ENCODE measurements around the gene ZNF546. TPM values are rescaled to one million over a fixed set of nuclear protein-coding genes. Genes with fewer than 3 reads are reported as not detected.
A peak's percentile ranks its signal among the peaks of the same experiment; 100 is the strongest.

Gene ZNF546
- total and polyA plus RNA-seq, 7 donors: 1.0 to 9.2 (median 4.3) TPM

DNA sequence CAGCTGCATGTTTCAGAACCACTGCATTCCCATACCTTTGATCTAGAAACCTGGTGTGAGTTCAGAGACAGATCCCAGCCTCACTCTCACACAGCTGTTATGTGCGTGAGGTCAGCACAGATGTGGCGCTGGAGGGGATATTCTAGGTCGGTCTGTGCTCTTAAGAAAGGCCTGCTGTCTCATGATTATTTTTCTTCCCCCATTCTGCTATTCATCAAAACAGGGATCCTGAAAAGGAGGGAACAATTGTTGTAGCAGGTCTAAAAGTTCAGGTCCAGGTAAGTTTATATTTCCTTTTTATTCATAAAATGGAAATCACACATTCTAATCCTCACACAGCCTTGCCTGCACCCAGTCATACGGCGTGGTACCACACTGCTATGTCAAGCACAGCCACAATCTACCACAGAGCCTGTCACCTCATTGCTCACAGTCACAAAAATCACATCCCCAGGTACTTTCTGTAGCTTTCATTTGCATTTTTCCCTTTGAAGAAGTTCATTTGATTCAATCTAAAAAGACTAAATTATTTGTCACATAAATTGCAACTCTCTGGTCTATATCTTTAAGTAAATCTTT is 867 bp downstream of the ZNF546 start:
- H3K9me3 ChIP-seq: no peaks in the 10 kb centered on the region
- H3K4me1 ChIP-seq: peaks cover 18% of the 10 kb centered on the region
- WGBS, 3 donors: 55 to 70% (median 66%) methylated on average over 5 of the region's 5 CpGs
- H3K27me3 ChIP-seq (ENCODE audit: insufficient read depth in 3 of 3, low read length in 2 of 3): no peaks in the 10 kb centered on the region
- DNase-seq (no peak), ATAC-seq (peak in 1 of 4 donors; percentile 14)
- H3K4me3 ChIP-seq: peak overlapping the region; percentile 96
- H3K36me3 ChIP-seq (ENCODE audit: insufficient read depth in 1 of 2, low read depth in 1 of 2): peaks cover 0 to 35% of the 10 kb centered on the region in 2 donors
- H3K27ac ChIP-seq: peak overlapping the region; percentile 86
- intact Hi-C loops (cut with DNase I): loop anchor here in 1 of 2 donors (2.0 kb wide), 1 partner anchor 27 kb away; the partner anchor contains the start of gene PSMC4
- TF ChIP-seq, protein P1, sequence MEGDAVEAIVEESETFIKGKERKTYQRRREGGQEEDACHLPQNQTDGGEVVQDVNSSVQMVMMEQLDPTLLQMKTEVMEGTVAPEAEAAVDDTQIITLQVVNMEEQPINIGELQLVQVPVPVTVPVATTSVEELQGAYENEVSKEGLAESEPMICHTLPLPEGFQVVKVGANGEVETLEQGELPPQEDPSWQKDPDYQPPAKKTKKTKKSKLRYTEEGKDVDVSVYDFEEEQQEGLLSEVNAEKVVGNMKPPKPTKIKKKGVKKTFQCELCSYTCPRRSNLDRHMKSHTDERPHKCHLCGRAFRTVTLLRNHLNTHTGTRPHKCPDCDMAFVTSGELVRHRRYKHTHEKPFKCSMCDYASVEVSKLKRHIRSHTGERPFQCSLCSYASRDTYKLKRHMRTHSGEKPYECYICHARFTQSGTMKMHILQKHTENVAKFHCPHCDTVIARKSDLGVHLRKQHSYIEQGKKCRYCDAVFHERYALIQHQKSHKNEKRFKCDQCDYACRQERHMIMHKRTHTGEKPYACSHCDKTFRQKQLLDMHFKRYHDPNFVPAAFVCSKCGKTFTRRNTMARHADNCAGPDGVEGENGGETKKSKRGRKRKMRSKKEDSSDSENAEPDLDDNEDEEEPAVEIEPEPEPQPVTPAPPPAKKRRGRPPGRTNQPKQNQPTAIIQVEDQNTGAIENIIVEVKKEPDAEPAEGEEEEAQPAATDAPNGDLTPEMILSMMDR (IDR thresholded peaks at IDR 0.05): no peak

DNA sequence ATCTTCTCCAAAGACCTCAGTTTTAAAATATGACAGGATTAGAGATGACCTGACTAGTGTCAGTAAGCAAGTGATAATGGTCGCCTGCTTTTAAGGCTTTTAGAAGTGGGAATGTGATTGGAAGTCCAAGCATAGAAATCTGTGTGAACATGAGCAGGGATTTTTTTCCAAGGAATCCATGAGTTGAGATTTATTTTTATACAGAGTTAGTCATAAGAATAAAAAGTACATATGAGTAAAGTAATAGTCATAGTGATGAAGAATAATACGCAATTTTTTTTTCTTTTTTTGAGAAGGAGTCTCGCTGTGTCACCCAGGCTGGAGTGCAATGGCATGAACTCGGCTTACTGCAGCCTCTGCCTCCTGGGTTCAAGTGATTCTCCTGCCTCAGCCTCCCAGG is 1.6 kb downstream of the ZNF546 start:
- intact Hi-C loops (cut with DNase I): no loop called here
- H3K9me3 ChIP-seq: no peaks in the 10 kb centered on the region
- 83 to 98% (median 94%) methylated on average over 4 of the region's 4 CpGs for WGBS, 3 donors
- H3K27ac ChIP-seq: no peak overlapping the region
- peaks cover 18% of the 10 kb centered on the region for H3K4me1 ChIP-seq
- H3K4me3 ChIP-seq: no peak overlapping the region
- no peak for DNase-seq
- TF ChIP-seq, protein P1 (IDR thresholded peaks at IDR 0.05): no peak
- ATAC-seq: no peak
- no peaks in the 10 kb centered on the region for H3K27me3 ChIP-seq (ENCODE audit: insufficient read depth in 3 of 3, low read length in 2 of 3)
- peaks cover 0 to 35% of the 10 kb centered on the region in 2 donors for H3K36me3 ChIP-seq (ENCODE audit: insufficient read depth in 1 of 2, low read depth in 1 of 2)

DNA sequence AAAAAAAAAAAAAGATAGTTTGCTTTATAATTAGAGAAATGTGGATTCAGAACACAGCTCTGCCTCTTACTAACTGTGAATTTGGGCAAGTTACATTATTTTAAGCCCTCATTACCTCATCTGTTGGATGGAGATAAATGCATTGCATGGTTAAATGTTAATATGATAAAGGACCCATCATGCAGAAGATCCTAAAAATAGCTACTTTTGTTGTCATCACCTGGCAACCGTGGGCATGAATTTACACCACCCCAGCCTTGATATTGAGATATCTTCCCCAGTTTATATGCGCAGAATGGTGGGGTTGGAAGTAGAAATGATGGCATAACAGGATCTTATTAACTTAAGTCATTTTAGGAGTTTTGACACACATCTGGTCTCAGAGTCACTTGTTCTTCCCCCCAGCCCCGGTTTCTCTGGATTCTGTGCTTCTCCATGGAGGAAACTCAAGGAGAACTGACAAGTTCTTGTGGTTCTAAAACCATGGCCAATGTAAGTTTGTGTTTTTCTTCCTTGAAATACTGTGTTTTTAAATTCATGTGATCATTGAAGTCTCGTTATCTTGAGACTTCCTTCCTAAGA is 8.9 kb downstream of the ZNF546 start:
- peaks cover 10% of the 10 kb centered on the region for H3K9me3 ChIP-seq
- no peak overlapping the region for H3K4me3 ChIP-seq
- WGBS, 3 donors: 73 to 77% (median 74%) methylated on average over 4 of the region's 4 CpGs
- peaks cover 5% of the 10 kb centered on the region for H3K4me1 ChIP-seq
- peaks cover 11 to 61% of the 10 kb centered on the region in 2 donors for H3K36me3 ChIP-seq (ENCODE audit: insufficient read depth in 1 of 2, low read depth in 1 of 2)
- H3K27ac ChIP-seq: no peak overlapping the region
- ATAC-seq (no peak), DNase-seq (no peak)
- TF ChIP-seq, protein P1 (IDR thresholded peaks at IDR 0.05): no peak
- no peaks in the 10 kb centered on the region for H3K27me3 ChIP-seq (ENCODE audit: insufficient read depth in 3 of 3, low read length in 2 of 3)
- intact Hi-C loops (cut with DNase I): no loop called here

DNA sequence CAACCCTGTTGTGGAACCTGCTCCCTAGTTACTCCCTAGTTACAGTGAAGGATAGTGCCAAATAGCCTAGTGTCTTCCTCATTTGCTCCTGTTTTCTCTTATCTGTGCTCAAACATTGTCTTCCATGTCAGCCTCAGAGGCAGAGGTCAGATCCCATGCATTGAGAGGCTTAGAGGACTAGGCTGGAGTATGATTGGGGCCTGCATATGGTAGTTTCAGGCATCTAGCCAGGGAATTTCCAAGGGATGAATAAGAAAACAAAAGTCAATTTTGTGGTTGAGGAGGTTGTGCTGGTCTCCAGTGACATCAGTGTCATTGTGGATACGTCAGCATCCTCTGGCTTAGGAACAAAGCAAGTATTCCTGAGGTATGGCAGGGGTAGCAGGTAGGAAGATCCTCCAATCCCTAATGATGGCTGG is 9.4 kb downstream of the ZNF546 start:
- peaks cover 11% of the 10 kb centered on the region for H3K9me3 ChIP-seq
- peaks cover 11 to 62% of the 10 kb centered on the region in 2 donors for H3K36me3 ChIP-seq (ENCODE audit: insufficient read depth in 1 of 2, low read depth in 1 of 2)
- DNase-seq: no peak
- TF ChIP-seq, protein P1 (IDR thresholded peaks at IDR 0.05): no peak
- ATAC-seq: no peak
- 67 to 72% (median 71%) methylated on average over 1 of the region's 1 CpG for WGBS, 3 donors
- H3K4me1 ChIP-seq: peaks cover 5% of the 10 kb centered on the region
- no peaks in the 10 kb centered on the region for H3K27me3 ChIP-seq (ENCODE audit: insufficient read depth in 3 of 3, low read length in 2 of 3)
- H3K27ac ChIP-seq: no peak overlapping the region
- intact Hi-C loops (cut with DNase I): no loop called here
- no peak overlapping the region for H3K4me3 ChIP-seq
